Melanocyte of skin (primary cell): Measurements from ENCODE around the gene RANBP9. TPM values are rescaled to one million over a fixed set of nuclear protein-coding genes. Genes with fewer than 3 reads are reported as not detected.

Experiments used
- total RNA-seq, 2 donors: library from RNA; depleted of rRNA; stranded (reverse); fragments of >200 nt; gene quantifications; 2 replicates each; pipeline ENCODE4 v1.2.3, GENCODE V29; 2012

Gene RANBP9
- total RNA-seq = 10 to 100 TPM; 23.1 to 24.3 TPM

GRCh38 chr6:13711733-13712598 lies at the start of gene RANBP9:
RANBP9 (minus strand) TSS chr6:13711835; CDS start chr6:13711505, 330 bp downstream.

GRCh38 chr6:13614926-13615791 lies 96.5 kb downstream of the RANBP9 start, which contains the start of gene NOL7:
NOL7 (plus strand) TSS chr6:13615335; CDS start chr6:13615359, 24 bp downstream.

GRCh38 chr6:13574571-13575376 lies 136.9 kb downstream of the RANBP9 start, which contains the start of gene SIRT5:
SIRT5 (plus strand) TSS chr6:13574601; CDS start chr6:13584111, 9,510 bp downstream.

Other genes with a start within 250 kb of the RANBP9 start
- gene GFOD1, start 224.2 kb downstream of the RANBP9 start, total RNA-seq = 10 to 100 TPM in 1 of 2 donors, 1 to 10 TPM in 1; 6.3 to 13.1 TPM
- 10 to 100 TPM in 1 of 2 donors, 1 to 10 TPM in 1; 8.9 to 10.3 TPM for gene SIRT5, start 137.2 kb downstream of the RANBP9 start, total RNA-seq
- gene NOL7, start 96.5 kb downstream of the RANBP9 start, total RNA-seq = 10 to 100 TPM; 48.2 to 67.9 TPM
- 10 to 100 TPM; 11.0 to 23.0 TPM for gene MCUR1, start 102.7 kb upstream of the RANBP9 start, total RNA-seq
- gene RNF182, start 213.1 kb upstream of the RANBP9 start, total RNA-seq = 10 to 100 TPM in 1 of 2 donors, 1 to 10 TPM in 1; 6.5 to 19.6 TPM